ENCODE results near the gene GANAB. TPM values are rescaled to one million over a fixed set of nuclear protein-coding genes. Genes with fewer than 3 reads are reported as not detected.

Gene GANAB
- total and polyA plus RNA-seq, 2 of the 13 experiments (the other 11 are each of a cell fraction or from before 2014, with no cell fraction given): 99.5 to 234 TPM

DNA sequence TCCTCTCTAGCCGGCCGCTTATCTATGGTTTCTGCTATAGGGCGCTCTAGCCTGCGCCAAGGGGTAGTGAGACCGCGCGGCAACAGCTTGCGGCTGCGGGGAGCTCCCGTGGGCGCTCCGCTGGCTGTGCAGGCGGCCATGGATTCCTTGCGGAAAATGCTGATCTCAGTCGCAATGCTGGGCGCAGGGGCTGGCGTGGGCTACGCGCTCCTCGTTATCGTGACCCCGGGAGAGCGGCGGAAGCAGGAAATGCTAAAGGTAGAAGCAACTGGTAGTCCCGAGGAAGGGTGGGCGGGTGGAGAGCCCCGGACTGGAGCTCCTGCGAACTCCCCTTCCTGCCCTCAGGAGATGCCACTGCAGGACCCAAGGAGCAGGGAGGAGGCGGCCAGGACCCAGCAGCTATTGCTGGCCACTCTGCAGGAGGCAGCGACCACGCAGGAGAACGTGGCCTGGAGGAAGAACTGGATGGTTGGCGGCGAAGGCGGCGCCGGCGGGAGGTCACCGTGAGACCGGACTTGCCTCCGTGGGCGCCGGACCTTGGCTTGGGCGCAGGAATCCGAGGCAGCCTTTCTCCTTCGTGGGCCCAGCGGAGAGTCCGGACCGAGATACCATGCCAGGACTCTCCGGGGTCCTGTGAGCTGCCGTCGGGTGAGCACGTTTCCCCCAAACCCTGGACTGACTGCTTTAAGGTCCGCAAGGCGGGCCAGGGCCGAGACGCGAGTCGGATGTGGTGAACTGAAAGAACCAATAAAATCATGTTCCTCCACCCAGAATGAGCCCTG is 25.4 kb upstream of the GANAB start, which contains the start of the genes LBHD1 and UQCC3 (continued):
- TF ChIP-seq, protein P1, sequence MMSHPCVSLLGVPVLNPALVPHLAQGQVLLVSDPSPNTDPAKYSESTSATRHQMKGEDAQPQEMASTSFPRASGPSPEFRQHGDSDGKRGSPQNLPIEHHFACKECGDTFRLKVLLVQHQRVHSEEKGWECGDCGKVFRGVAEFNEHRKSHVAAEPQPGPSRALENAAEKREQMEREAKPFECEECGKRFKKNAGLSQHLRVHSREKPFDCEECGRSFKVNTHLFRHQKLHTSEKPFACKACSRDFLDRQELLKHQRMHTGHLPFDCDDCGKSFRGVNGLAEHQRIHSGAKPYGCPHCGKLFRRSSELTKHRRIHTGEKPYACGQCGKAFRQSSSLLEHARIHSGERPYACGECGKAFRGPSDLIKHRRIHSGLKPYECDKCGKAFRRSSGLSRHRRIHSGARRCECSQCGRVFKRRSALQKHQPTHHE (CRISPR knock-in tag; IDR thresholded peaks at IDR 0.05; ENCODE audit: borderline replicate concordance): no peak; the same call in 1 of the 2 replicates
- TF ChIP-seq, protein P2, sequence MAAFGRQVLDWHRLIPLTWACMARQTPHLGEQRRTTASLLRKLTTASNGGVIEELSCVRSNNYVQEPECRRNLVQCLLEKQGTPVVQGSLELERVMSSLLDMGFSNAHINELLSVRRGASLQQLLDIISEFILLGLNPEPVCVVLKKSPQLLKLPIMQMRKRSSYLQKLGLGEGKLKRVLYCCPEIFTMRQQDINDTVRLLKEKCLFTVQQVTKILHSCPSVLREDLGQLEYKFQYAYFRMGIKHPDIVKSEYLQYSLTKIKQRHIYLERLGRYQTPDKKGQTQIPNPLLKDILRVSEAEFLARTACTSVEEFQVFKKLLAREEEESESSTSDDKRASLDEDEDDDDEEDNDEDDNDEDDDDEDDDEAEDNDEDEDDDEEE (CRISPR knock-in tag; IDR thresholded peaks at IDR 0.05): 0 out of 2 replicates have a peak, but pooled peaks have one; percentile 46
- TF ChIP-seq U2AF2 (IDR thresholded peaks at IDR 0.05; ENCODE audit: low read depth, low read length) (no peak), CCAR2 (optimal IDR thresholded peaks at IDR 0.05; ENCODE audit: low read depth, low read length) (no peak), HIVEP1 (CRISPR knock-in tag; IDR thresholded peaks at IDR 0.05) (peak; percentile 55), TCF7L2 (IDR thresholded peaks at IDR 0.05; ENCODE audit: low read depth, low read length) (no peak), ZNF331 (CRISPR knock-in tag; IDR thresholded peaks at IDR 0.05) (0 out of 2 replicates have a peak, but pooled peaks have one; percentile 30), ZNF816 (CRISPR knock-in tag; IDR thresholded peaks at IDR 0.05; ENCODE audit: borderline replicate concordance) (no peak), FOSL1 (CRISPR knock-in tag; IDR thresholded peaks at IDR 0.05; ENCODE audit: borderline replicate concordance) (no peak), GTF3A (CRISPR knock-in tag; conservative IDR thresholded peaks at IDR 0.05) (no peak), KAT8 (CRISPR knock-in tag; IDR thresholded peaks at IDR 0.05) (peak; percentile 94), ZNF558 (CRISPR knock-in tag; IDR thresholded peaks at IDR 0.05; ENCODE audit: borderline replicate concordance) (peak; percentile 93; the same call in 1 of the 2 replicates), ZNF678 (CRISPR knock-in tag; IDR thresholded peaks at IDR 0.05) (no peak), ZNF569 (CRISPR knock-in tag; IDR thresholded peaks at IDR 0.05; ENCODE audit: borderline replicate concordance) (no peak), PHF20 (CRISPR knock-in tag; IDR thresholded peaks at IDR 0.05) (peak; percentile 91)
- TF ChIP-seq, protein P3, sequence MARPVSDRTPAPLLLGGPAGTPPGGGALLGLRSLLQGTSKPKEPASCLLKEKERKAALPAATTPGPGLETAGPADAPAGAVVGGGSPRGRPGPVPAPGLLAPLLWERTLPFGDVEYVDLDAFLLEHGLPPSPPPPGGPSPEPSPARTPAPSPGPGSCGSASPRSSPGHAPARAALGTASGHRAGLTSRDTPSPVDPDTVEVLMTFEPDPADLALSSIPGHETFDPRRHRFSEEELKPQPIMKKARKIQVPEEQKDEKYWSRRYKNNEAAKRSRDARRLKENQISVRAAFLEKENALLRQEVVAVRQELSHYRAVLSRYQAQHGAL (CRISPR knock-in tag; IDR thresholded peaks at IDR 0.05; ENCODE audit: not compliant biosample characterization): peak; percentile 26
- TF ChIP-seq, protein P4, sequence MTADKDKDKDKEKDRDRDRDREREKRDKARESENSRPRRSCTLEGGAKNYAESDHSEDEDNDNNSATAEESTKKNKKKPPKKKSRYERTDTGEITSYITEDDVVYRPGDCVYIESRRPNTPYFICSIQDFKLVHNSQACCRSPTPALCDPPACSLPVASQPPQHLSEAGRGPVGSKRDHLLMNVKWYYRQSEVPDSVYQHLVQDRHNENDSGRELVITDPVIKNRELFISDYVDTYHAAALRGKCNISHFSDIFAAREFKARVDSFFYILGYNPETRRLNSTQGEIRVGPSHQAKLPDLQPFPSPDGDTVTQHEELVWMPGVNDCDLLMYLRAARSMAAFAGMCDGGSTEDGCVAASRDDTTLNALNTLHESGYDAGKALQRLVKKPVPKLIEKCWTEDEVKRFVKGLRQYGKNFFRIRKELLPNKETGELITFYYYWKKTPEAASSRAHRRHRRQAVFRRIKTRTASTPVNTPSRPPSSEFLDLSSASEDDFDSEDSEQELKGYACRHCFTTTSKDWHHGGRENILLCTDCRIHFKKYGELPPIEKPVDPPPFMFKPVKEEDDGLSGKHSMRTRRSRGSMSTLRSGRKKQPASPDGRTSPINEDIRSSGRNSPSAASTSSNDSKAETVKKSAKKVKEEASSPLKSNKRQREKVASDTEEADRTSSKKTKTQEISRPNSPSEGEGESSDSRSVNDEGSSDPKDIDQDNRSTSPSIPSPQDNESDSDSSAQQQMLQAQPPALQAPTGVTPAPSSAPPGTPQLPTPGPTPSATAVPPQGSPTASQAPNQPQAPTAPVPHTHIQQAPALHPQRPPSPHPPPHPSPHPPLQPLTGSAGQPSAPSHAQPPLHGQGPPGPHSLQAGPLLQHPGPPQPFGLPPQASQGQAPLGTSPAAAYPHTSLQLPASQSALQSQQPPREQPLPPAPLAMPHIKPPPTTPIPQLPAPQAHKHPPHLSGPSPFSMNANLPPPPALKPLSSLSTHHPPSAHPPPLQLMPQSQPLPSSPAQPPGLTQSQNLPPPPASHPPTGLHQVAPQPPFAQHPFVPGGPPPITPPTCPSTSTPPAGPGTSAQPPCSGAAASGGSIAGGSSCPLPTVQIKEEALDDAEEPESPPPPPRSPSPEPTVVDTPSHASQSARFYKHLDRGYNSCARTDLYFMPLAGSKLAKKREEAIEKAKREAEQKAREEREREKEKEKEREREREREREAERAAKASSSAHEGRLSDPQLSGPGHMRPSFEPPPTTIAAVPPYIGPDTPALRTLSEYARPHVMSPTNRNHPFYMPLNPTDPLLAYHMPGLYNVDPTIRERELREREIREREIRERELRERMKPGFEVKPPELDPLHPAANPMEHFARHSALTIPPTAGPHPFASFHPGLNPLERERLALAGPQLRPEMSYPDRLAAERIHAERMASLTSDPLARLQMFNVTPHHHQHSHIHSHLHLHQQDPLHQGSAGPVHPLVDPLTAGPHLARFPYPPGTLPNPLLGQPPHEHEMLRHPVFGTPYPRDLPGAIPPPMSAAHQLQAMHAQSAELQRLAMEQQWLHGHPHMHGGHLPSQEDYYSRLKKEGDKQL (CRISPR knock-in tag; IDR thresholded peaks at IDR 0.05; ENCODE audit: low read depth): no peak
- TF ChIP-seq, protein P5, sequence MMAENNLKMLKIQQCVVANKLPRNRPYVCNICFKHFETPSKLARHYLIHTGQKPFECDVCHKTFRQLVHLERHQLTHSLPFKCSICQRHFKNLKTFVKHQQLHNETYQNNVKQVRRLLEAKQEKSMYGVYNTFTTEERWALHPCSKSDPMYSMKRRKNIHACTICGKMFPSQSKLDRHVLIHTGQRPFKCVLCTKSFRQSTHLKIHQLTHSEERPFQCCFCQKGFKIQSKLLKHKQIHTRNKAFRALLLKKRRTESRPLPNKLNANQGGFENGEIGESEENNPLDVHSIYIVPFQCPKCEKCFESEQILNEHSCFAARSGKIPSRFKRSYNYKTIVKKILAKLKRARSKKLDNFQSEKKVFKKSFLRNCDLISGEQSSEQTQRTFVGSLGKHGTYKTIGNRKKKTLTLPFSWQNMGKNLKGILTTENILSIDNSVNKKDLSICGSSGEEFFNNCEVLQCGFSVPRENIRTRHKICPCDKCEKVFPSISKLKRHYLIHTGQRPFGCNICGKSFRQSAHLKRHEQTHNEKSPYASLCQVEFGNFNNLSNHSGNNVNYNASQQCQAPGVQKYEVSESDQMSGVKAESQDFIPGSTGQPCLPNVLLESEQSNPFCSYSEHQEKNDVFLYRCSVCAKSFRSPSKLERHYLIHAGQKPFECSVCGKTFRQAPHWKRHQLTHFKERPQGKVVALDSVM (CRISPR knock-in tag; IDR thresholded peaks at IDR 0.05): no peak
